BJ (cell line): ENCODE data around the gene MBD2. TPM values are rescaled to one million over a fixed set of nuclear protein-coding genes. Genes with fewer than 3 reads are reported as not detected.

Experiments used
- CTCF ChIA-PET: fragments of 350-600 bp; formaldehyde crosslinking; extraction: SDS; loops from one replicate; lab custom pipeline; 2021; ENCODE audit warnings: antibody characterized with exemption, inconsistent platforms; lab: Yijun Ruan, JAX
- POLR2A ChIA-PET: fragments of 300-600 bp; sonication (Branson Sonifier 250); formaldehyde crosslinking; extraction: SDS; loops from one replicate; lab custom pipeline; 2021; ENCODE audit warnings: antibody characterized with exemption; lab: Charles Lee
- DNase-seq: peaks from one replicate; pipeline ENCODE4 v3.0.0-alpha.2; 2011; ENCODE audit warnings: low read depth
- H3K27me3 ChIP-seq: 2 replicates; pipeline ENCODE4 v1.6.0; 2011; ENCODE audit warnings: low read length; ENCODE audit not compliant: control insufficient read depth, insufficient read depth
- H3K36me3 ChIP-seq: 2 replicates; pipeline ENCODE4 v1.5.1; 2011; ENCODE audit warnings: low read length; ENCODE audit not compliant: control insufficient read depth, insufficient read depth
- H3K4me3 ChIP-seq: 2 replicates; pipeline ENCODE4 v1.5.1; 2011; ENCODE audit warnings: low read depth, mild to moderate bottlenecking, control low read depth, low read length
- CTCF ChIP-seq: IDR thresholded peaks from 2 replicates; pipeline ENCODE4 v1.5.1; 2011; ENCODE audit warnings: low read depth, mild to moderate bottlenecking, control low read depth, inconsistent platforms, low read length, moderate library complexity; ENCODE audit not compliant: insufficient read depth
- polyA minus RNA-seq: library from RNA; depleted of rRNA, polyadenylated mRNA; stranded (reverse); fragments of >200 nt; gene quantifications from 2 replicates; pipeline ENCODE4 v1.2.3, GENCODE V29; 2011; rRNA and poly(A)+ RNA removed
- polyA plus RNA-seq: library from polyadenylated mRNA; depleted of rRNA; stranded (reverse); fragments of >200 nt; gene quantifications from 2 replicates; pipeline ENCODE4 v1.2.3, GENCODE V29; 2011; rRNA removed

The MBD2 gene
- polyA plus RNA-seq (35.8 and 56.9 TPM in 2 replicates), polyA minus RNA-seq (37.8 and 57.2 TPM in 2 replicates)

- ChIA-PET CTCF (interaction anchor here (0.6 to 2.3 kb wide), 6 partner anchors 10 to 96 kb away, joined by 3 to 8 read pairs (median 3); partner anchors contain the start of gene POLI), POLR2A (no interaction called here)
- peak; percentile 65 for DNase-seq
- H3K4me3 ChIP-seq = peak within 1 kb of the TSS; percentile 92
- H3K27me3 ChIP-seq = no peaks in the 10 kb centered on the region
- no peaks in the 10 kb centered on the region; the same call in 1 of the 2 replicates for H3K36me3 ChIP-seq
- peak; percentile 34 for TF ChIP-seq CTCF
Measured at GRCh38 chr18:54224379-54225014, at the start of gene MBD2. Gene MBD2 (minus strand): TSS chr18:54224669. CDS start chr18:54224559, 110 bp downstream.

GRCh38 chr18:54269893-54270844 lies 45.7 kb upstream of the MBD2 start:
- ChIA-PET POLR2A (interaction anchor here (1.2 kb wide), 1 partner anchor 53 kb away, joined by 3 read pairs; no protein-coding TSS in a partner anchor), CTCF (interaction anchor here (1.0 to 2.9 kb wide), 12 partner anchors 9 to 142 kb away, joined by 3 to 17 read pairs (median 5); partner anchors contain the start of genes C18orf54, MBD2 and STARD6)
- no peak for DNase-seq
- Histone ChIP-seq H3K27me3 (no peaks in the 10 kb centered on the region), H3K4me3 (peak overlapping the region; percentile 83), H3K36me3 (no peaks in the 10 kb centered on the region)
- peak; percentile 56 for TF ChIP-seq CTCF

- H3K27me3 ChIP-seq = no peaks in the 10 kb centered on the region
- ChIA-PET CTCF (interaction anchor here (1.9 to 2.3 kb wide), 3 partner anchors 9 to 46 kb away, joined by 4 to 17 read pairs (median 6); no protein-coding TSS in a partner anchor), POLR2A (no interaction called here)
- no peak for DNase-seq
- H3K36me3 ChIP-seq = no peaks in the 10 kb centered on the region
- peak overlapping the region; percentile 83 for H3K4me3 ChIP-seq
- no peak for TF ChIP-seq CTCF
Measured at GRCh38 chr18:54268751-54269150, 44.3 kb upstream of the MBD2 start.

DNA sequence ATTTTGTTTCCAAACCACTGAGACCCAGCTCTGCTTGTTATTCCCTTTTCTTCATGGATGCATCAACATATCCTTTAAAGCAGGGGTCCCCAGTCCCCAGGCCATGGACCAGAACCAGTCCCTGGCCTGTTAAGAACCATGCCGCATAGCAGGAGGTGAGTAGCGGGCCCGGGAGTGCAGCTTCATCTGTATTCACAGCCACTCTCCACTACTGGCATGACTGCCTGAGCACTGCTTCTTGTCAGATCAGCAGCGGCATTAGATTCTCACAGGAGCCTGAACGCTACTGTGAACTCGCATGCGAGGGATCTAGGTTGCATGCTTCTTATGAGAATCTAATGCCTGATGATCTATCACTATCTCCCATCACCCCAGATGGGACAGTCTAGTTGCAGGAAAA lies 43.2 kb upstream of the MBD2 start:
- no peak for TF ChIP-seq CTCF
- no peaks in the 10 kb centered on the region for H3K27me3 ChIP-seq
- H3K4me3 ChIP-seq = no peak overlapping the region
- DNase-seq = no peak
- H3K36me3 ChIP-seq = no peaks in the 10 kb centered on the region
- POLR2A ChIA-PET = no interaction called here
- CTCF ChIA-PET = interaction anchor here (2.2 kb wide), 1 partner anchor 10 kb away, joined by 4 read pairs; no protein-coding TSS in a partner anchor
